HG03108 (cell line): Measurements from ENCODE around the gene SUMF1.
A peak's percentile ranks its signal among the peaks of the same experiment; 100 is the strongest.

ENCODE experiments used
- ATAC-seq: cut with Tn5 transposase; IDR thresholded peaks from one replicate; pipeline ENCODE4 v1.9.1; 2021; ENCODE audit warnings: moderate library complexity; ENCODE audit not compliant: unreplicated experiment

Gene SUMF1

GRCh38 chr3:4418156-4418555 lies 48.9 kb downstream of the SUMF1 start:
- ATAC-seq, result no peak

GRCh38 chr3:4417449-4417848 lies 49.6 kb downstream of the SUMF1 start:
- ATAC-seq, result no peak

DNA sequence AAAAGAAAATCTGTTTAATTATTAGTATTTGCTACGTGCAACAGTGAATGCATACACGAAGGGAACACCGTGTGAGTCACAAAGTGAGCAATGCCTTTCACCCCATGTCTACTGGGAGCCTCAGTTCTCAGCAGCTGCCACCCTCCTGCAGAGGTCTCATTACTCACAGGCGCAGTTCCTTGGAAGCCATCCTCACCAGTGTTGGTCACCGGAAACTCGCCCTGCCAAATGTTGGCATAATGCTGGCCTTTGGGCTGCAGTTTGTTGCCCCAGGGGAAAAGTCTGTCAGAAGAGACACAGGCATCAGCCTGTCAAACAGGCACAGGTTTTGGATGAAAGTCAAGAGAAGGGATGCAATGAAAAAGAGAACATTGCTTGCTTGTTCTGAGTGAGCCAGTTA lies 50.1 kb downstream of the SUMF1 start:
- ATAC-seq, result no peak

DNA sequence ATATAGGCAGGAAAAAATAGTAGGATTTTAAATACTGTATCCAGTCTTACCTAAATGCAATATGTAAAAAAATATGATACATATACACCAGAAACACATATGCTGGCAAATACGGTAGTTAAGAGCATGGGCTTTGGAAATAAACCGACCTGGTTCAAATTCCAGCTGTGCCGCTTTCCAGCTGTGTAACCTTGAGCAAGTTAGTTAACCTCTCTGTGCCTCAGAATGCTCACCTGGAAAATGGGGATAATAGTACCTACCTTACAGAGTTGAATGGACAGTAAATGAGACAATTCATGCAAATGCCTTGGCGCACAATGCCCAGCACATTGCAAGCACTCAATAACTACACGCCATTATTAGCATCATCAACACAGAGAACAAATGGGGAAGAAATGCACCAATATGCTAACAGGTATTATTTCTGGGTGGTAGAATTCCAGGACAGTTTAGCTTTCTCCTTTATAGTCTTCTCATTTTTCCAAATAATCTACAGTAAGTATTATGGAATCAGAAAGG lies 50.6 kb downstream of the SUMF1 start:
- no peak for ATAC-seq

- no peak for ATAC-seq
Observed at GRCh38 chr3:4413467-4413866, 53.6 kb downstream of the SUMF1 start.

DNA sequence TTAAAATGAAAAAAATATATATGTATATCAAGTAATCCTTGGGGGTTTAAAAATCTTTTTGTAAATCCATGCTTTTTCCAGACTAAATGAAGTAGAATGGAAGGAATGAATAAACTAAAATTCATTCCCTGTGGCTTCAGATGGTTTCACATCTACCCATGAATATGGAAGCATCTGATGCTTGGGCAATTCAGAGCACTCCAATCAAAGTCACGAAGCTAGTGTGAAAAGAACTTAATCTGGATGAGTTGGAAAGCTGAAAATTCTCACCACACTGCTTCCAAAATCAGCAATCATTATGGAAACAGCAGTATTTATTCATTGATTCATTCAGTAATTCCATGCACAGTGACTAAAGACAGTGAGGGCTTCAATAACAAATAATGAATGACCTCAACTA lies 55.2 kb downstream of the SUMF1 start:
- no peak for ATAC-seq

DNA sequence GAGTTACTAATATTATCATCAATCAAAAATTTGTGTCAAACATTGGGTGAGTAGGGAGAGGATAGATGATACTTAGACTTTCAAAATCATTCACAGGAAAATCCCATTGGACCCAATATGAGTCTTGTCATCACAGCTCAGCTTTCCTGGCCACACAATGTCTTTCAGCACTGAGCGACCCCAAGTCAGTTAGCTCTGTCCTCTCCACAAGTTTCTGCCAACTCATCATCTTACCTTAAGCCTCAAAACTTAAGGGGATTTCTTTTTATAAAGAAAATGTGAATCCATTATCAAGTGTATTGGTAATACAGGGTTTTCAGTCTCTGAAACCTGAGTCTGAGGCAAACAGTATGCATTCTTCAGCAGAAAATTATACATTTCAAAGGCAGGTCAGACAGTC lies 55.8 kb downstream of the SUMF1 start:
- no peak for ATAC-seq

- ATAC-seq, result no peak
Observed at GRCh38 chr3:4410606-4411005, 56.5 kb downstream of the SUMF1 start.

DNA sequence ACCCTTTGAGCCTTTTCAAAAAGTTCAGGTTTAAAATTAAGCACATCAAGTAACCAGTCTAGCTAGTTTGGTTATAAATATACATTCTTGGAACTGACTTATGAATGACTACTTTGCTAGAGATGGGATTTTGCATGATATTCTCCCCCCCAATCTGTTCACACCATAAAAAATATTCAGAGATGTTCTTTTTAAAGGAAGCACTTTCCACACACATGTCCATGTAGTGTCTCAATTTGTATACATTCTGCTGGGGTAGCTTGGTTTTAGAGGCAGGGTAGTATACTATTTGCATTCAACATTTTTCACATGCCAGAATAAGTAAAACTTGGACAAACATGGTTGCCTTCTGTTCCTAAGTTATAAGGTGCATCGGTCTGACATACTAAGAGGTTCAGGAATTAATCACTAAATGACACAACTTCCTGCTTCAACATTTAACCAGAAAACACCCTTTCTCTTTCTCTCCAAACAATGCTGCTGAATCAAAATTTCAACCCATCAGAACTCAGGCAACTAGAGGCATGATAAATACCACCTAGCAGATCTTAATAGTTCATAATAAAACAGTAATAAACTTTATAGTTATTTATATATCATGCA lies 57.0 kb downstream of the SUMF1 start:
- no peak for ATAC-seq

DNA sequence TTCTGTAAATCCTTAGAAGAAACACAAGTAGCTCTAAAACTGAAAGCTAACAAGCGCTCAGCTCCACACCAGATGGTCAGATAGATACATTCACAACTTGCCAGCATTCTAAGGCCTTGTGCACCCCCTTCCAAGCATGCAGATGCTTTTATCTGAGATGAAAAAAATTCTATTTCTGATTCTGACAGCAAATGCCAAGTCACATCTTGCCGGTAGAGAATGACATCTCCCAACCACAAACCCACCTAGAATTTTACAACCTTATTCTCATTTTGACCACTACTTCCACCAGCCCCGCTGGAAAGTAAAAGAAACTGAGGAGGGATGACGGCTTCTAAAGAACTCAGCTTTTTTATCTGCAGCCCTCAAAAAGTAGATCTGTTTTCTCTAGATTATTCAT lies 57.7 kb downstream of the SUMF1 start:
- ATAC-seq, result no peak

DNA sequence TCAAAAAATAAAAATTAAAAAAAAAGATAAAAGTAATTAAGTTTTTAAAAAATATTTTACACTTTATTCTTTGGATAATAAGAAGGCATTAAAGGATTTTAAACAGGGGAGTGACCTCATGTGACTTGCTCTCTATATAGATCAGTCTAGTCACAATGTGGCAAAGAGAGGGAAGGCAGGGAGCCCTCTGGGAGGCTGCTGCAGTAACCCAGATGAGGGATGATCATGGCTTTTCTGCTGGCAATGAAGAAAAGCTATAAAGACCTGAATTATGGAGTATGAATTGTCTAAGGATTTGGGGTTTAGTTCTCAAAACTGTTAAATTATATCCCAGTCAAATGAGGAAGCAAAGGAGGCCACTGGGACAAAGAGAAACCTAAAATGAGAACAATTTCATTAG lies 58.1 kb downstream of the SUMF1 start:
- ATAC-seq, result no peak

GRCh38 chr3:4407941-4408340 lies 59.1 kb downstream of the SUMF1 start:
- ATAC-seq, result no peak

GRCh38 chr3:4406746-4407568 lies 60.1 kb downstream of the SUMF1 start:
- peak; percentile 64 for ATAC-seq

GRCh38 chr3:4404881-4405280 lies 62.2 kb downstream of the SUMF1 start:
- ATAC-seq, result no peak

DNA sequence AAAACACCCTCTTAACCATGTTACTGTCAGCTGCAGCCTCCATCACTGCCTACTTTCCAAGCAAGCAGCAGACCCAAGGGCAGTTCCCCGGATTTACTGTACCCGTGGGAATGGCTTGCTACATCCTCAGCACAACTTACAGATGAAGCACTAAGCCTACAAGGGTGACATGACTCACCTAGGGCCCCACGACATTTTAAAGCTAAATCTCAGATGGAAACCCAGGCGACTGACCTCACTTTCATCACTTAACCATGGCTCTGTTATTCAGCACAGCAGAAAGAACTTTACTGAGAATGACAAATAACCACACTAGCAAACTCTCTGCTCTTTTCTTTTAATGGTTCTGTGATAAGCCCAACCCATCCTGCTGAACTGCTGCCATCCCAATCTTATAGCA lies 65.6 kb downstream of the SUMF1 start:
- no peak for ATAC-seq

DNA sequence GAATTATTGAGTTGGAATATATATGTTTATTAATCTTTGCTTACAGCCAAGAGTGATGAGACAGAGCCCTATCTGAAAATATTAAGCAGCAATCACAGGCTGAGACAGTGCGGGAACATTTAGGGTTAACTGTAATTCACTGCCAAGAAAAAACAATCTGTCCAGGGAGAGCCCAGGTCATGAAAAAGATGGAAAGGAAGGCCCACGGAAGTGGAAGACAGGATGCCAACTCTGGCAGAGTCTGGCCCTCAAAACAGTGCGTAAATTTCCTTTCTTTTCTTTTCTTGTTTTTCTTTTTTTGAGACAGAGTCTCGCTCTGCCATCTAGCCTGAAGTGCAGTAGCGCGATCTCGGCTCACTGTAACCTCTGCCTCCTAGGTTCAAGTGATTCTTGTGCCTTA lies 67.6 kb downstream of the SUMF1 start:
- no peak for ATAC-seq

DNA sequence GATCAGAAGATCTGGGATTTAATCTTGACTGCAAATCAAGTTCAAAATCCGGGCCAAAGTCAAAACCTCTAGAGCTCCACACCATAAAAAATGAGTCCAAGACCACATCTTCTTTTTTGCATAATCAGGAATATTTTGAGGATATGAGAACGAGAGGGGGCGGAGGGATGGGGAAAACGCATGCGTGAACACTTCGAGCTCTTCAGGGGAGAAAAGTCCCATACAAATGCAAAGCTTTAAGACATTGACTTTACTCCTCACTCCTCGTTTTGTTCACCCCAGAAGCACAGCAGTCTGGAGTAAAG lies 68.2 kb downstream of the SUMF1 start:
- no peak for ATAC-seq

DNA sequence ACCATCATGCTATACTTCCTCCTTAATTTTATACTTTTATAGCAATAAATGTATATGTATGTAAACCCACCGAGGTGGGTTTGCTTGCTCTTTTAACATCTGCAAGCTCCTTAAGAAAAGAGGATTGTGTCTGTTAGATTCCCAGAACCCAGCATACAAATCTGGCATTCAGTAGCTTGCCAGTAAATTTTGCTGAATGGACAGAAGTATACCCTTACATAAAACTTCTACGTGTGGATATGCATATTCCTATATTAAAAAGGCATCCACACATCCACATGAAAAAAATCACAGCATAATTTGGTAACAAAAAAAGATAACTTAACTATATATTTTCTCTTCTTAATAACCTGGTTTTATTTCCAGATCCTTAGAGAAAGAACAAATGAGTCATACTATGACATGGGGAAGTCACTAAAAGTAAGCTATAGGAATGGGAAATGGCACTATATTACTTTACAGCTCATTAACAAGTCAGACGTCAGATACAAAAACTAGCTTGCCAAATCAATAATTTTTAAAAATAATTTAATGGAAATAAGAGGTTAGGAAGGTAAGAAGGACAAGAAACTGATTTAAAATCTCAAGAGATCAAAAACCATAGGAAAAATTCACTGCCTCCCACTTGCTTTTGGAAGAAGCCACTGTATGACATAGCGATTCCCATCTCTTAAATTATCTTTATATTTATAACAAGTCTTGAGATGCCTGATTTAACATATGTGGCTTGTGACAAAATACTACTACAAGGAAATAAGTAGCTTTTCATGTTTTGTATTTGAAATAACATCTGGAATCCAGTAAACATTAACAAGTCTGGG lies 68.7 kb downstream of the SUMF1 start:
- no peak for ATAC-seq

DNA sequence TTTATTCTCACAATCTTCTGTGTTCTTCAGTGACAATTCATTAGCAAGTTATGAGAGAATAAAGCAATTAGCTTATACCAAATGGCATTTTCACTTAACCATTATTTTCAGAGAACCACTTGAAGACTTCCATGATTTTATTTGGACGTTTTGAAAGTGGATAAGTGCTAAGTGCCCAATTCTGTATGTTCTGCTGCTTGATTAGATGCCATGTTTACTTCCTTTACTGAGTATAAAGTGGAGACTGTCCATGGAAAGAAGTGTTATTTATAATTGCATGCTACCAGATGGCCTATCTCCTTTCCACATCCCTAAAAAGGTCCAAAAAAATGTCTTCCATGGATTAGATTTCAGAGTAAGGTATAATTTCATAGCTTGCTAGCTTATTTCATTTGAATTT lies 69.6 kb downstream of the SUMF1 start:
- ATAC-seq, result no peak

DNA sequence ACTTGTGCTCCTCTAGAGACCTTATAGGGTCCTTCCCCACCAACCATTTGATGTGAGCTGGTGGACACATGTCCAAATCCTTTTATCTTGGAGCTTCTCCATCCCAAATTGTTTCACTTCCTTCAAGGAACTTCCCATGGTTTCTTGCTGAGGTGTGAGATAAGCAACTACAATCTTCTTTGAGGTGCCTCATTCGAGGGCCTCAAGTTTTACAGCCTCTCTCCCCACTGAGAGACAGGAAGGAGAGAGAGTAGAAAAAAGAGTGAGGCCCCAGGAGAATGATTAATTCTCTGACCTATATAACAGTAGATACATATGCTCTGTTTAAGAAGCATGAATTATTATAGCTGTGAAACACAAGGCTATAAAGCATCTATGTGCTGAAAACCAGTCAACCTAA lies 70.5 kb downstream of the SUMF1 start:
- no peak for ATAC-seq

DNA sequence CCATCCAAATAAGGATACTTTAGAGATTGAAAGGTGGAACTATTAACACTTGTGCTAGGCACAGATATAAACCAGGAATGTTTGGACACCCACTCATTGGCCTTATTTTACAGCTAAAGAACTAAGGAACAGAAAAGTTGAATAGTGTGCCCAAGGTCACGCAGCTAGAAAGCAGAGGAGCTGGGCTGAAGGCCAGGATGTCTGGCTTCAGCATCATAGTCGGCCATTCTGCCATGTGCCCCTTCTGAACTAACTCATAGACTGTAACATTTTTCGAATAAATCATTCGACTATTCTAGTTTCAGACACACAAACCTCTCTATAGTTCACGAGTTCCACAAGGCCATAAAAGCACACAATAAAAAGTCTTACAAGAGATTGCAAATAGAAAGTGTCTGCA lies 71.1 kb downstream of the SUMF1 start:
- ATAC-seq, result no peak

DNA sequence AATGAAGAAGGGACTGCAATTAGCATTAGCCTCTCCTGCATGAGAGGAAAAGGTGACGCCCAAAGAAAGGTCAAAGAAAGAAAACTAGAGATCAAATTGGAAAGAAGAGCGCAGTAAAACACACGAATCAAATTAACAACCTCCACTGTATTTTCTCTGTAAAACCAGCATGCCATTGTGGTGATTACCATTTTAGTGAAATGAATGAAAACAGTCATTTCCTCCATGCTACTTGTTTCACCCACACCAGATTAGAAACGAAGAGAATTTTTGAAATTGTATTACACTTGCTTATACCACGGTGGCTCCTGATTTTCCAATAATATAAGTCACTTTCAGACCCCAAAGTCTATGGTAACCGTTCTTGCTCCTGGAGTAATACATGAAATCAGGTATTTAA lies 71.6 kb downstream of the SUMF1 start:
- ATAC-seq, result no peak
